Stimulated activated CD4-positive, alpha-beta T cell treated with anti-CD3 and anti-CD28 coated beads, Interleukin-1b, Interleukin-23, amount 100 ng/mL, for 4 hours (primary cell): ENCODE data around the gene MAP3K13.
"Not testable (repeated sequence)": the region's sequence is repeated elsewhere in the genome, so short reads cannot be mapped to it uniquely, and the experiment has no call there.

Experiments
- DNase-seq, 2 donors: peaks; one replicate each; pipeline ENCODE4 v3.0.0-alpha.2; 2020; ENCODE audit warnings: low read depth in 2 of 2

MAP3K13 gene

GRCh38 chr3:185341616-185342458 is 21.1 kb upstream of the MAP3K13 start:
- DNase-seq: no peak

GRCh38 chr3:185342459-185343174 is 20.3 kb upstream of the MAP3K13 start:
- no peak for DNase-seq

GRCh38 chr3:185347399-185347798 is 15.5 kb upstream of the MAP3K13 start:
- no peak for DNase-seq

- DNase-seq: no peak
These were observed 12.1 kb upstream of the MAP3K13 start for GRCh38 chr3:185350841-185351240.

- no peak for DNase-seq
These were observed 11.5 kb upstream of the MAP3K13 start for GRCh38 chr3:185351396-185351795.

GRCh38 chr3:185353225-185353624 is 9.7 kb upstream of the MAP3K13 start:
- no peak for DNase-seq

GRCh38 chr3:185353823-185354614 is 8.9 kb upstream of the MAP3K13 start:
- DNase-seq: peak; percentile 42 to 48

- no peak for DNase-seq
These were observed 6.4 kb upstream of the MAP3K13 start for GRCh38 chr3:185356499-185356898.

- DNase-seq: no peak
These were observed 1.0 kb upstream of the MAP3K13 start for GRCh38 chr3:185361920-185362319.

GRCh38 chr3:185363662-185364203 is 797 bp downstream of the MAP3K13 start:
- no peak for DNase-seq

GRCh38 chr3:185365291-185366073 is 2.5 kb downstream of the MAP3K13 start:
- no peak for DNase-seq

- DNase-seq: no peak
These were observed 3.1 kb downstream of the MAP3K13 start for GRCh38 chr3:185366074-185366335.

GRCh38 chr3:185366913-185367312 is 4.0 kb downstream of the MAP3K13 start:
- no peak for DNase-seq

- DNase-seq: not testable (repeated sequence)
These were observed 7.4 kb downstream of the MAP3K13 start for GRCh38 chr3:185370349-185370748.

- DNase-seq: no peak
These were observed 8.6 kb downstream of the MAP3K13 start for GRCh38 chr3:185371306-185372074.

- DNase-seq: no peak
These were observed 18.6 kb downstream of the MAP3K13 start for GRCh38 chr3:185381320-185382058.

- DNase-seq: no peak
These were observed 19.2 kb downstream of the MAP3K13 start for GRCh38 chr3:185382154-185382553.

- DNase-seq: not testable (repeated sequence)
These were observed 23.6 kb downstream of the MAP3K13 start for GRCh38 chr3:185386515-185386914.

GRCh38 chr3:185387646-185388045 is 24.7 kb downstream of the MAP3K13 start:
- no peak for DNase-seq

GRCh38 chr3:185393055-185393454 is 30.1 kb downstream of the MAP3K13 start:
- DNase-seq: no peak
